ENCODE measurements around the gene GTF2A1. TPM values are rescaled to one million over a fixed set of nuclear protein-coding genes. Genes with fewer than 3 reads are reported as not detected.

Gene GTF2A1
- total RNA-seq, 1 experiment from 2014 or later, result 13.9 TPM

DNA sequence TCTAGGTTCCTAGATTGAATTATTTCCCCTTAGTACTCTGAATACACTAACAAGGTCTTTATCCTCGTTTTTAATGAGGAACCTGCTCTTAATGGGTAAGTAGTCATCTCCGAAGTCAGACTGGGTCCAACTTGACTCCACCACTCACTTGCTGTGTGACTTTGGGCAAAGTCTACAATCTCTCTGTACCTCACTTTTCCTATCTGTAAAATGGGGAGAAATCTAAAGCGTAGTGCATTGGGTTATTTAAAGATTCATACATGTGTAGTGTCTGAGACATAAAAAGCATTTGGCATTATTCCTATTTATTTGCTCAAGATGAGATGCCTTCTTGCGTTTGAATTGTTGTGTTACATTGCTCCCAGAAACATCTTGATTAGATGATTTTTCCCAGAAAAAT is 51.5 kb downstream of the GTF2A1 start:
- H3K4me3 ChIP-seq, result no peak overlapping the region
- no peak overlapping the region for H3K27ac ChIP-seq
- no peaks in the 10 kb centered on the region for H3K9me2 ChIP-seq (ENCODE audit: insufficient read depth)
- H3K4me1 ChIP-seq (replicated peaks; ENCODE audit: insufficient read depth), result no peaks in the 10 kb centered on the region
- H3K4me2 ChIP-seq, result peak overlapping the region; percentile 71; the same call in 1 of the 2 replicates
- H3K79me2 ChIP-seq (ENCODE audit: low read depth), result no peaks in the 10 kb centered on the region
- TF ChIP-seq EZH2 (IDR thresholded peaks at IDR 0.05; ENCODE audit: low read depth), result no peak
- TF ChIP-seq, protein P1, sequence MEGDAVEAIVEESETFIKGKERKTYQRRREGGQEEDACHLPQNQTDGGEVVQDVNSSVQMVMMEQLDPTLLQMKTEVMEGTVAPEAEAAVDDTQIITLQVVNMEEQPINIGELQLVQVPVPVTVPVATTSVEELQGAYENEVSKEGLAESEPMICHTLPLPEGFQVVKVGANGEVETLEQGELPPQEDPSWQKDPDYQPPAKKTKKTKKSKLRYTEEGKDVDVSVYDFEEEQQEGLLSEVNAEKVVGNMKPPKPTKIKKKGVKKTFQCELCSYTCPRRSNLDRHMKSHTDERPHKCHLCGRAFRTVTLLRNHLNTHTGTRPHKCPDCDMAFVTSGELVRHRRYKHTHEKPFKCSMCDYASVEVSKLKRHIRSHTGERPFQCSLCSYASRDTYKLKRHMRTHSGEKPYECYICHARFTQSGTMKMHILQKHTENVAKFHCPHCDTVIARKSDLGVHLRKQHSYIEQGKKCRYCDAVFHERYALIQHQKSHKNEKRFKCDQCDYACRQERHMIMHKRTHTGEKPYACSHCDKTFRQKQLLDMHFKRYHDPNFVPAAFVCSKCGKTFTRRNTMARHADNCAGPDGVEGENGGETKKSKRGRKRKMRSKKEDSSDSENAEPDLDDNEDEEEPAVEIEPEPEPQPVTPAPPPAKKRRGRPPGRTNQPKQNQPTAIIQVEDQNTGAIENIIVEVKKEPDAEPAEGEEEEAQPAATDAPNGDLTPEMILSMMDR (conservative IDR thresholded peaks at IDR 0.05), result no peak
- no peaks in the 10 kb centered on the region for H3K9me3 ChIP-seq (ENCODE audit: insufficient read depth, low read depth)
- BruUV-seq (replicated peaks), result no TSS peak
- DNase-seq, result no peak
- CTCF ChIA-PET, result interaction anchor here (1.0 kb wide), 1 partner anchor 194 kb away, joined by 3 read pairs; no protein-coding TSS in a partner anchor
- H2AFZ ChIP-seq, result no peak overlapping the region
- no peaks in the 10 kb centered on the region for H3K27me3 ChIP-seq (ENCODE audit: insufficient read depth, low read depth)
- POLR2A ChIA-PET (ENCODE audit: unreplicated experiment), result no interaction called here
- H3K36me3 ChIP-seq (ENCODE audit: low read depth), result no peaks in the 10 kb centered on the region
- intact Hi-C loops (cut with micrococcal nuclease; ENCODE audit: unreplicated experiment), result no loop called here
- no peaks in the 10 kb centered on the region for H4K20me1 ChIP-seq (ENCODE audit: insufficient read depth)
- no peaks in the 10 kb centered on the region for H3F3A ChIP-seq (ENCODE audit: insufficient read depth, low read depth)

DNA sequence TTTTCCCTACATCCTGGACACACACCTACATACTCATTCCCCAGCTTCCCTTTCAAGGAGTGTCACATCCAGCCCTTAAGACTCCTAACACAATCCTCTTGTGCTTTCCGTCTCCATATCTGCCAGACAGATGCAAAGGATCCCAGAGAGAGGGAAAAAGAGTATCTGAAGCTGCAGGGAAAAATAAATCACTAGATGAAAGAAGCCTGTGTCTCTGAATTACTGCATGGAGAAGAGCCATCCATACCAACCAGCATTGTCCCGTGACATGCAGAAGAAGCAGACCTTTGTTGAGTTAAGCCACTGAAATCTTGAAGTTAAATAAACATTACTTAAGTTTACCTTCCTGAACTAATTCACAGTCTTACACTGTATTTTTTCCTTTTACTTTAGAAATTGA is 54.6 kb downstream of the GTF2A1 start:
- Histone ChIP-seq H3K27ac (no peak overlapping the region), H3F3A (ENCODE audit: insufficient read depth, low read depth) (no peaks in the 10 kb centered on the region), H3K36me3 (ENCODE audit: low read depth) (no peaks in the 10 kb centered on the region), H3K27me3 (ENCODE audit: insufficient read depth, low read depth) (no peaks in the 10 kb centered on the region), H3K4me1 (replicated peaks; ENCODE audit: insufficient read depth) (no peaks in the 10 kb centered on the region), H2AFZ (no peak overlapping the region), H3K9me3 (ENCODE audit: insufficient read depth, low read depth) (no peaks in the 10 kb centered on the region), H3K9me2 (ENCODE audit: insufficient read depth) (no peaks in the 10 kb centered on the region), H3K4me2 (no peak overlapping the region), H3K4me3 (no peak overlapping the region), H4K20me1 (ENCODE audit: insufficient read depth) (no peaks in the 10 kb centered on the region), H3K79me2 (ENCODE audit: low read depth) (no peaks in the 10 kb centered on the region)
- TF ChIP-seq, protein P1 (conservative IDR thresholded peaks at IDR 0.05), result no peak
- TF ChIP-seq EZH2 (IDR thresholded peaks at IDR 0.05; ENCODE audit: low read depth), result no peak
- DNase-seq, result no peak
- intact Hi-C loops (cut with micrococcal nuclease; ENCODE audit: unreplicated experiment), result no loop called here
- POLR2A ChIA-PET (ENCODE audit: unreplicated experiment), result no interaction called here
- no TSS peak for BruUV-seq (replicated peaks)
- CTCF ChIA-PET, result no interaction called here

DNA sequence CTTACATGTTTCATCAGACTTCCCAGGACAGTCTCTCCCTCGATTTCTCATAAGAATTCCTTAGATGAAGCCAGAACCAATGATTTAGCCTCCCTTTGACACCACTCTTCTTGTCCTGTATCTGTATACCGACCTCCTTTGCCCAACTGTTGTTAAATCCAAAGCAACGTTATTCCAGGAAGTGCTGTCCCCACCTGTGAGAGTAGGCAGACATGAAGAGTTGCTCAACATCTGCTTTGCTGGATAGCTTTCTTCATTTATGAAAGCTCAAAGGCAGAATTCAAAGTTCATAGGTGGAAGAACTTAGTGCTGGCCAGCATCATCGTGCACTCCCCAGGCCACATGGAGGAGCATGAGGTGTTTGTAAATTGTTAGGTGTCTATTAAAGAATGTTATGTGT is 55.6 kb downstream of the GTF2A1 start:
- Histone ChIP-seq H2AFZ (no peak overlapping the region), H3K4me3 (no peak overlapping the region), H3K4me2 (no peak overlapping the region), H3K36me3 (ENCODE audit: low read depth) (no peaks in the 10 kb centered on the region), H3K9me2 (ENCODE audit: insufficient read depth) (no peaks in the 10 kb centered on the region), H3K79me2 (ENCODE audit: low read depth) (no peaks in the 10 kb centered on the region), H3K27me3 (ENCODE audit: insufficient read depth, low read depth) (no peaks in the 10 kb centered on the region), H3F3A (ENCODE audit: insufficient read depth, low read depth) (no peaks in the 10 kb centered on the region), H3K9me3 (ENCODE audit: insufficient read depth, low read depth) (no peaks in the 10 kb centered on the region), H3K4me1 (replicated peaks; ENCODE audit: insufficient read depth) (no peaks in the 10 kb centered on the region), H4K20me1 (ENCODE audit: insufficient read depth) (no peaks in the 10 kb centered on the region), H3K27ac (no peak overlapping the region)
- ChIA-PET POLR2A (ENCODE audit: unreplicated experiment) (no interaction called here), CTCF (interaction anchor here (0.6 kb wide), 1 partner anchor 211 kb away, joined by 3 read pairs; no protein-coding TSS in a partner anchor)
- intact Hi-C loops (cut with micrococcal nuclease; ENCODE audit: unreplicated experiment), result no loop called here
- TF ChIP-seq EZH2 (IDR thresholded peaks at IDR 0.05; ENCODE audit: low read depth), result no peak
- TF ChIP-seq, protein P1 (conservative IDR thresholded peaks at IDR 0.05), result no peak
- BruUV-seq (replicated peaks), result no TSS peak
- DNase-seq, result no peak

Measured in PC-9 (cell line).